BLaER1 treated with 17β-estradiol and CSF1 and Interleukin-3, amounts not matched to agents 10 nM and 100 nM (cell line): ENCODE measurements around the gene DGKB.

ENCODE experiments used
- H3K27ac ChIP-seq, 11 experiments: shearing (Covaris generic); formaldehyde crosslinking; 2 replicates each; pipeline ENCODE4 v1.8.1; 2022
- H3K27me3 ChIP-seq, 11 experiments: shearing (Covaris generic); formaldehyde crosslinking; 2 replicates each; pipeline ENCODE4 v1.8.1; 2022
- H3K36me3 ChIP-seq, 11 experiments: shearing (Covaris generic); formaldehyde crosslinking; 2 replicates each; pipeline ENCODE4 v1.8.1; 2022
- H3K4me1 ChIP-seq, 10 experiments: shearing (Covaris generic); formaldehyde crosslinking; 2 replicates each; pipeline ENCODE4 v1.8.1; 2022
- H3K4me2 ChIP-seq, 11 experiments: shearing (Covaris generic); formaldehyde crosslinking; 2 replicates each; pipeline ENCODE4 v1.8.1; 2022
- H3K4me3 ChIP-seq, 10 experiments: shearing (Covaris generic); formaldehyde crosslinking; 2 replicates each; pipeline ENCODE4 v1.8.1; 2022
- H3K9ac ChIP-seq, 11 experiments: shearing (Covaris generic); formaldehyde crosslinking; 2 replicates each; pipeline ENCODE4 v1.8.1; 2022
- H3K9me3 ChIP-seq, 11 experiments: shearing (Covaris generic); formaldehyde crosslinking; replicated peaks in 1 of 11; 2 replicates each; pipeline ENCODE4 v1.8.1; 2022
- H4K20me1 ChIP-seq, 11 experiments: shearing (Covaris generic); formaldehyde crosslinking; 2 replicates each; pipeline ENCODE4 v1.8.1; 2022
- Cebpa-rat ChIP-seq, 11 experiments: shearing (Covaris generic); IDR thresholded peaks; 2 replicates each; pipeline ENCODE4 v1.8.1; 2022

Gene DGKB

GRCh38 chr7:14850039-14850438, 52.5 kb downstream of the DGKB start:
- Histone ChIP-seq H3K4me2 (peak overlapping the region in 2 of 11 experiments; percentile 6 to 11; a peak in 2 of 22 replicates), H3K9me3 (no peaks in the 10 kb centered on the region), H4K20me1 (no peaks in the 10 kb centered on the region; a peak in 1 of 22 replicates), H3K27me3 (no peaks in the 10 kb centered on the region), H3K9ac (no peak overlapping the region), H3K4me1 (peaks cover 0 to 8% (median 0%) of the 10 kb centered on the region in 10 experiments; a peak in 1 of 20 replicates), H3K36me3 (no peaks in the 10 kb centered on the region), H3K27ac (no peak overlapping the region), H3K4me3 (no peak overlapping the region)
- no peak for TF ChIP-seq Cebpa-rat (IDR thresholded peaks at IDR 0.05)

- Histone ChIP-seq H3K4me3 (no peak overlapping the region), H4K20me1 (no peaks in the 10 kb centered on the region; a peak in 1 of 22 replicates), H3K27me3 (no peaks in the 10 kb centered on the region), H3K4me2 (no peak overlapping the region), H3K27ac (no peak overlapping the region), H3K9ac (no peak overlapping the region), H3K4me1 (peaks cover 0 to 8% (median 0%) of the 10 kb centered on the region in 10 experiments; a peak in 1 of 20 replicates), H3K9me3 (no peaks in the 10 kb centered on the region), H3K36me3 (no peaks in the 10 kb centered on the region)
- TF ChIP-seq Cebpa-rat (IDR thresholded peaks at IDR 0.05): no peak
These were observed 56.1 kb downstream of the DGKB start for GRCh38 chr7:14846405-14846804.

GRCh38 chr7:14843755-14844154, 58.8 kb downstream of the DGKB start:
- no peaks in the 10 kb centered on the region; a peak in 1 of 22 replicates for H4K20me1 ChIP-seq
- TF ChIP-seq Cebpa-rat (IDR thresholded peaks at IDR 0.05): no peak

DNA sequence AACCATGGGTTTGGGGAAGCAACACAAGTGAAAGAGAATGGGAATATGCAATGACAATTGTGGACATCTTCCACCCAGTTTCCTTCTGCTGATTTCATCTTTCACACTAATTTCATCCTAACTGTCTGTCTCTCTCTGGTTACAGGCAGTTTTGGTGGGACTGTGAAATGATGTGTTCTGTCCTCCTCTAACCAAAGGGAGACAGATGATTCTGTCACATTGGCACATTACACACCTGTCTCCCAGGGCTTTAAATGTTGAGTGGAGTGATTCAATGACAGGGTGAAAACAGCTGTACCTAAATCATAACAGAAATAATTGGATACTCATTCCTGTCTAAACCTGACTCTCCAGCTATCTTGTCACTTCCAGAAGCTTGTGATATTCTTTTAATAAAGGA, 60.0 kb downstream of the DGKB start:
- Histone ChIP-seq H3K36me3 (no peaks in the 10 kb centered on the region), H3K4me1 (no peaks in the 10 kb centered on the region), H3K27me3 (no peaks in the 10 kb centered on the region), H3K9me3 (no peaks in the 10 kb centered on the region), H3K27ac (no peak overlapping the region), H3K9ac (no peak overlapping the region), H3K4me2 (no peak overlapping the region), H3K4me3 (no peak overlapping the region), H4K20me1 (no peaks in the 10 kb centered on the region; a peak in 1 of 22 replicates)
- TF ChIP-seq Cebpa-rat (IDR thresholded peaks at IDR 0.05): no peak

More at GRCh38 chr7:14843755-14844154, 58.8 kb downstream of the DGKB start:
- H3K9me3 ChIP-seq: no peaks in the 10 kb centered on the region
- H3K4me3 ChIP-seq: no peak overlapping the region
- H3K9ac ChIP-seq: no peak overlapping the region
- no peak overlapping the region for H3K4me2 ChIP-seq
- no peaks in the 10 kb centered on the region for H3K4me1 ChIP-seq
- no peaks in the 10 kb centered on the region for H3K36me3 ChIP-seq
- H3K27me3 ChIP-seq: no peaks in the 10 kb centered on the region
- H3K27ac ChIP-seq: no peak overlapping the region

- H3K4me3 ChIP-seq: no peak overlapping the region
- no peaks in the 10 kb centered on the region for H3K27me3 ChIP-seq
- no peak overlapping the region for H3K4me2 ChIP-seq
- H3K9ac ChIP-seq: no peak overlapping the region
- H4K20me1 ChIP-seq: no peaks in the 10 kb centered on the region; a peak in 1 of 22 replicates
- no peak for TF ChIP-seq Cebpa-rat (IDR thresholded peaks at IDR 0.05)
- H3K9me3 ChIP-seq: no peaks in the 10 kb centered on the region
- H3K36me3 ChIP-seq: no peaks in the 10 kb centered on the region
- H3K4me1 ChIP-seq: no peaks in the 10 kb centered on the region
- H3K27ac ChIP-seq: no peak overlapping the region
These were observed 60.7 kb downstream of the DGKB start for GRCh38 chr7:14841869-14842268.

DNA sequence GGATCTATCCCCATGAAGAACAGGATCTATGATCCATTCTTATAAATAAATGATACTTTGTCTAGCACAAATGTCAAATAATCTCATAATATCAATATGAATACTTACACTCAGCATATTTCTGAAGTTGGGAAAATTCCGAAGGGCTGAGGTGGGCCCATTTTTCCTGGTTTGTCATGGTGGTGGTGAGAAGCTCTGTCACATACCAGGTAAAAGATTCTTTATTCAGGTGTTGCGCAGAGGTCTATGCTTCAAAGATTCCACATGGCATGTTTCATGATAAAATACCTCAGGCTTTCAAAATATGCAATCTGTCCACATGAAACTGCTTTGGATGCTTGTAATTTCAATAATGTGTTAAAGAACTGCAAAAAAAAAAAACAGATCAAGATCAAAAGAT, 61.5 kb downstream of the DGKB start:
- H3K9ac ChIP-seq: no peak overlapping the region
- H3K27me3 ChIP-seq: no peaks in the 10 kb centered on the region
- no peak overlapping the region for H3K4me3 ChIP-seq
- no peak for TF ChIP-seq Cebpa-rat (IDR thresholded peaks at IDR 0.05)
- no peak overlapping the region for H3K4me2 ChIP-seq
- no peak overlapping the region for H3K27ac ChIP-seq
- H3K9me3 ChIP-seq: no peaks in the 10 kb centered on the region
- no peaks in the 10 kb centered on the region for H3K4me1 ChIP-seq
- H4K20me1 ChIP-seq: no peaks in the 10 kb centered on the region
- H3K36me3 ChIP-seq: no peaks in the 10 kb centered on the region

DNA sequence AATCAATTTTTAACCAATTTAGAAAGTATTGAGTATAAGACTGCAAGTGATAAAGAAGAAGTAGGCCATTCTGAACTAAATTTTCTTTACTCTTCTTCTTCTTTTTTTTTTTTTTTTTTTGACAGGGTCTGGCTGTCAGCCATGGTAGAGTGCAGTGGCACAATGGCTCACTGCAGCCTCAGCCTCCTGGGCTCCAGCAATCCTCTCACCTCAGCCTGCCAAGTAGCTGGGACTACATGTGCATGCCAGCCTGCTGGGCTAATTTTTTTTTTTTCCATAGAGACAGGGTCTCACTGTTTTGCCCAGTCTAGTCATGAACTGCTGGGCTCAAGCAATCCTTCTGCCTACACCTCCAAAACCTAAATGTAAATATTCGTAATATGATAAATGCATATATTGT, 63.2 kb downstream of the DGKB start:
- no peaks in the 10 kb centered on the region for H3K36me3 ChIP-seq
- no peaks in the 10 kb centered on the region for H4K20me1 ChIP-seq
- no peaks in the 10 kb centered on the region for H3K9me3 ChIP-seq
- no peak overlapping the region for H3K4me3 ChIP-seq
- TF ChIP-seq Cebpa-rat (IDR thresholded peaks at IDR 0.05): no peak
- no peaks in the 10 kb centered on the region for H3K27me3 ChIP-seq
- H3K27ac ChIP-seq: no peak overlapping the region
- H3K4me1 ChIP-seq: no peaks in the 10 kb centered on the region
- H3K9ac ChIP-seq: no peak overlapping the region
- H3K4me2 ChIP-seq: no peak overlapping the region

DNA sequence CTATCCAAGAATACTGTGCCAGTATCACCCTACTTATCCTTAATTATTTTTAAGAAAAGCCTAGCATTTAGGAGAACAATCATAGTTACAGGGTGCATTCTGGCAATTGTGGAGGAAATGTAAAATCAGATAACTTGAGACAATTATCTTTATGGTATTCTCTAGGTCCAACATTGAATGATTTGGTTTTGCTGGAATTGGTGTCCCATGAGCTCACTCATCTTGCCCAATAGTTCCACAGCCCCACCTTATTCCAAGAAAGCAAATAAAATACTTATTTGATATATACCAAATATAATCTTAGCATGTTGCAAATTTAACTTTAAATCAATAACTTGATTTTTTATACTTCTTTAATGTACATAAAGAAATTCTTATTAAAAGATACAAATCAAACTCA, 65.3 kb downstream of the DGKB start:
- no peak overlapping the region for H3K9ac ChIP-seq
- no peaks in the 10 kb centered on the region for H4K20me1 ChIP-seq
- H3K4me3 ChIP-seq: no peak overlapping the region
- no peaks in the 10 kb centered on the region for H3K36me3 ChIP-seq
- no peaks in the 10 kb centered on the region for H3K27me3 ChIP-seq
- no peak overlapping the region for H3K4me2 ChIP-seq
- no peaks in the 10 kb centered on the region for H3K9me3 ChIP-seq
- no peak overlapping the region for H3K27ac ChIP-seq
- no peak for TF ChIP-seq Cebpa-rat (IDR thresholded peaks at IDR 0.05)
- H3K4me1 ChIP-seq: no peaks in the 10 kb centered on the region

DNA sequence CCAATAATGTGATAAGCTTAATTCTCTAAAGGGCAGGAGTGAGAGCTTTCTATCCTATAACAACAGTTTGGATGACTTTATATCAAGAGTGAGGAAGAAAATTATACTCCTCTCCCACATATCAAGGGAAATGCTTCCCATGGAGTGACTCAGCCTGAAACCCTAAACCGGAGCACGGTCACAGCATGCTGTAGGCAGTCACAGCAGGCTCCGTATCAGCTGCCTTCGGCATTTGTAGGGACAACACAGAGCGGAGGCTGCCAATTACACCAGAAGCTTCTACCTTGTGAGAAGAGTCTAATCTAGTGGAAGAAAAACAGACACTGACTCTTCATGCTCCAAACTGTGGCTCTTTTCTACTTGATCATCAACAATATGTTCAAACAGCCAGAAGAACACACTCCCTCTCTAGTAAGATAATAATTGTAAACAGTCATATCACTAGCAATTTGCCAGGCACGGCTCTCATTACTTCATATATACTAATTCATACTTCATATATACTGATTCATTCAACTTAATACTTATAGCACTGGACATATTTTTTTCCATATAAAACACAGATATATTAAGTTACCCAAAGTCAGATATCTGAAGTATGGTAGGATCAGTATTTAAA, 65.9 kb downstream of the DGKB start:
- H3K9me3 ChIP-seq: no peaks in the 10 kb centered on the region
- no peak overlapping the region for H3K4me2 ChIP-seq
- H3K27ac ChIP-seq: no peak overlapping the region
- no peak for TF ChIP-seq Cebpa-rat (IDR thresholded peaks at IDR 0.05)
- H3K4me3 ChIP-seq: no peak overlapping the region
- no peak overlapping the region for H3K9ac ChIP-seq
- no peaks in the 10 kb centered on the region for H3K4me1 ChIP-seq
- H3K27me3 ChIP-seq: no peaks in the 10 kb centered on the region
- H3K36me3 ChIP-seq: no peaks in the 10 kb centered on the region
- no peaks in the 10 kb centered on the region for H4K20me1 ChIP-seq

- no peak for TF ChIP-seq Cebpa-rat (IDR thresholded peaks at IDR 0.05)
- H3K4me2 ChIP-seq: no peak overlapping the region
- no peak overlapping the region for H3K4me3 ChIP-seq
- no peaks in the 10 kb centered on the region for H3K9me3 ChIP-seq
- H3K36me3 ChIP-seq: no peaks in the 10 kb centered on the region
- H4K20me1 ChIP-seq: no peaks in the 10 kb centered on the region
- H3K27me3 ChIP-seq: no peaks in the 10 kb centered on the region
- no peak overlapping the region for H3K27ac ChIP-seq
- no peak overlapping the region for H3K9ac ChIP-seq
- no peaks in the 10 kb centered on the region for H3K4me1 ChIP-seq
These were observed 66.5 kb downstream of the DGKB start for GRCh38 chr7:14836006-14836405.
